GM12878 (cell line): ENCODE measurements around the gene TMEM208. TPM values are rescaled to one million over a fixed set of nuclear protein-coding genes. Genes with fewer than 3 reads are reported as not detected.

ENCODE experiments used
- EGR1 ChIP-seq, 2 experiments: IDR thresholded peaks; 1 replicate in 1 of 2; 2 replicates in 1 of 2; pipeline ENCODE4 v1.6.1; 2011 to 2012; ENCODE audit warnings: low read depth in 2 of 2, low read length in 2 of 2, borderline replicate concordance in 1 of 2, mild to moderate bottlenecking in 1 of 2, moderate library complexity in 1 of 2
- EZH2 ChIP-seq: IDR thresholded peaks from 2 replicates; pipeline ENCODE4 v1.6.1; 2012; ENCODE audit warnings: low read depth, mild to moderate bottlenecking, control low read depth, inconsistent platforms, low read length, borderline replicate concordance; ENCODE audit not compliant: control insufficient read depth
- FOS ChIP-seq: IDR thresholded peaks from 3 replicates; pipeline ENCODE4 v1.6.1; 2011; ENCODE audit warnings: borderline replicate concordance; ENCODE audit not compliant: insufficient read length; ENCODE audit errors: extremely low read depth
- GATAD2B ChIP-seq: fragments of 450-650 bp; conservative IDR thresholded peaks from 2 replicates; pipeline ENCODE4 v1.6.1; 2017; ENCODE audit warnings: low read depth, mild to moderate bottlenecking, moderate library complexity
- KDM1A ChIP-seq: fragments of 200-600 bp; sonication (generic); IDR thresholded peaks from 2 replicates; pipeline ENCODE4 v1.6.1; 2016; ENCODE audit warnings: borderline replicate concordance
- LARP7 ChIP-seq: fragments of 450-650 bp; IDR thresholded peaks from 2 replicates; pipeline ENCODE4 v1.6.1; 2017; ENCODE audit warnings: mild to moderate bottlenecking
- MYC ChIP-seq: IDR thresholded peaks from 2 replicates; pipeline ENCODE4 v1.6.1; 2011; ENCODE audit warnings: mild to moderate bottlenecking, low read length, moderate library complexity, inconsistent platforms; ENCODE audit not compliant: insufficient read depth, insufficient replicate concordance, insufficient read length, severe bottlenecking
- NRF1 ChIP-seq: conservative IDR thresholded peaks from 2 replicates; pipeline ENCODE4 v1.6.1; 2011; ENCODE audit warnings: mild to moderate bottlenecking, low read depth, low read length, improper control_type of control experiment
- PML ChIP-seq: IDR thresholded peaks from 2 replicates; pipeline ENCODE4 v1.6.1; 2012; ENCODE audit warnings: low read length, inconsistent platforms
- POLR2AphosphoS5 ChIP-seq: IDR thresholded peaks from 2 replicates; pipeline ENCODE4 v1.6.1; 2011; ENCODE audit warnings: mild to moderate bottlenecking, low read length, inconsistent platforms
- RCOR1 ChIP-seq: conservative IDR thresholded peaks from 2 replicates; pipeline ENCODE4 v1.6.1; 2012; ENCODE audit warnings: low read depth, low read length, improper control_type of control experiment
- RELB ChIP-seq: fragments of 450-650 bp; IDR thresholded peaks from 2 replicates; pipeline ENCODE4 v1.6.1; 2017; ENCODE audit warnings: low read depth, mild to moderate bottlenecking, moderate library complexity
- SP1 ChIP-seq: IDR thresholded peaks from one replicate; pipeline ENCODE4 v1.6.1; 2011; ENCODE audit warnings: low read depth, low read length
- SREBF2 ChIP-seq: IDR thresholded peaks from 2 replicates; pipeline ENCODE4 v1.6.1; 2012; ENCODE audit warnings: mild to moderate bottlenecking, low read length
- ZNF217 ChIP-seq: fragments of 450-650 bp; IDR thresholded peaks from 2 replicates; pipeline ENCODE4 v1.6.1; 2017; ENCODE audit warnings: antibody characterized with exemption, mild to moderate bottlenecking
- ZNF622 ChIP-seq: fragments of 450-650 bp; IDR thresholded peaks from 2 replicates; pipeline ENCODE4 v1.6.1; 2017; ENCODE audit warnings: mild to moderate bottlenecking, inconsistent platforms
- polyA plus RNA-seq, 11 experiments: library from polyadenylated mRNA; depleted of rRNA in 4 of 11; unstranded in 6 of 11; stranded (reverse) in 5 of 11; fragments of >200 nt; fragmentation: Nextera tagmentation in 4 of 11; fragmentation: Illumina TruSeq in 1 of 11; extraction: Ambion mirVana in 4 of 11; extraction: Trizol in 1 of 11; gene quantifications; 1 replicate in 1 of 11; 2 replicates in 10 of 11; pipeline versions ENCODE4 v1.2.1 to v1.2.3, GENCODE V29; 2011 to 2016; ENCODE audit warnings: inconsistent platforms in 2 of 11, missing spikeins in 2 of 11, low read depth in 1 of 11
- total RNA-seq, 4 experiments: library from RNA; depleted of rRNA in 3 of 4; stranded (reverse); fragments of >200 nt in 3 of 4; fragmentation: Illumina TruSeq in 1 of 4; extraction: Trizol in 1 of 4; gene quantifications; 2 replicates each; pipeline versions ENCODE4 v1.2.1 to v1.2.3, GENCODE V29; 2013 to 2021
- TF ChIP-seq, protein P1 (sequence below): IDR thresholded peaks from 2 replicates; pipeline ENCODE4 v1.6.1; 2011; ENCODE audit warnings: mild to moderate bottlenecking, low read depth, low read length, moderate library complexity; ENCODE audit not compliant: insufficient replicate concordance
- TF ChIP-seq, protein P2 (sequence below): fragments of 450-650 bp; IDR thresholded peaks from 2 replicates; pipeline ENCODE4 v1.6.1; 2017; ENCODE audit warnings: antibody characterized with exemption, mild to moderate bottlenecking, moderate library complexity
- TF ChIP-seq, protein P3 (sequence below): IDR thresholded peaks from 2 replicates; pipeline ENCODE4 v1.6.1; 2012; ENCODE audit warnings: low read depth, low read length, improper control_type of control experiment

TMEM208 gene
- total and polyA plus RNA-seq, 10 of the 15 experiments (the other 5 are each of a cell fraction or from before 2014, with no cell fraction given) = 34.1 to 244 (median 54.1) TPM

DNA sequence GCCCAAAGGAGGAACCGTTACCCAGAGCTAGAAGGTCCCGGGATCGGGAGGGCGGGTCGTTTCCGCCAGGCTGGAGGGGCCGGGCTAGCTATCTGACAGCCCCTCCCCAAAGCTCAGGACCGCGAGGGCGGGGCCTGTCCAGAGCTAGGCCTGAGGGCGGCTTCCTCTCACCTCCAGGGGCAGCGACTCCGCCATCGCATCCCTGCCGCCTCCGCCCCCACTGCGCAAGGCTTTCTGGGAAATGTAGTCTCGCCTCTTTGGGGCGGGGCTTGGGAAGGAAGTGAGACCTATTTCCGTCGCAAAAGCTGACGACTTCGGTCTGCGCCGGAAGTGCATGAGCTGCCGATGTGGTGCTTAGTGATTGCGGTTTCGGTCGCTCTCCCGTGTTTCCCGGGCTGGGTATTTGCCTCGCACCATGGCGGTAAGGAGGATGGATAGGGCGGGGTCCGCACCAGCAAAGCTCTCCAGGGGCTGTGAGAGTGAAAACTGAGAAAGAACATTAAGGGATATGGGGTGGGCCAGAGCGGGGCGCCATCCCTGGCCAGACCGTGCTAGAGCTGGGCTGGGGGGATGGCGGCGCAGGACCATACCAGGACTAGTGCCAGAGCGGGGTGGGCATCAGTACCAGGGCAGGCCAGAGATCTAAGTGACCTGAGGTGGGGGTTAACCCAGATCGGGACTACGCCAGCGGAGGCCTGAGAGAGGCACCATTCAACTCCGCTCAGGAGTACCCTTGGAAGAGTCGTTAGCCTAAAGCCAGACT lies at the start of gene TMEM208 (continued):
- TF ChIP-seq ZNF622 (no peak), MYC (peak; percentile 11), SREBF2 (peak; percentile 78), RELB (peak; percentile 99), PML (peak; percentile 73; the same call in 1 of the 2 replicates), POLR2AphosphoS5 (peak; percentile 92), EZH2 (no peak), LARP7 (peak; percentile 58; the same call in 1 of the 2 replicates), NRF1 (0 out of 2 replicates have a peak, but pooled peaks have one; percentile 34), SP1 (peak; percentile 93), ZNF217 (no peak), RCOR1 (0 out of 2 replicates have a peak, but pooled peaks have one; percentile 44), GATAD2B (peak; percentile 66; the same call in 1 of the 2 replicates), FOS (no peak), KDM1A (no peak), EGR1 (IDR thresholded peaks at IDR 0.05; ENCODE audit: borderline replicate concordance in 1 of 2, low read depth in 2 of 2, low read length in 2 of 2) (peak; percentile 65 to 94)
- TF ChIP-seq, protein P1, sequence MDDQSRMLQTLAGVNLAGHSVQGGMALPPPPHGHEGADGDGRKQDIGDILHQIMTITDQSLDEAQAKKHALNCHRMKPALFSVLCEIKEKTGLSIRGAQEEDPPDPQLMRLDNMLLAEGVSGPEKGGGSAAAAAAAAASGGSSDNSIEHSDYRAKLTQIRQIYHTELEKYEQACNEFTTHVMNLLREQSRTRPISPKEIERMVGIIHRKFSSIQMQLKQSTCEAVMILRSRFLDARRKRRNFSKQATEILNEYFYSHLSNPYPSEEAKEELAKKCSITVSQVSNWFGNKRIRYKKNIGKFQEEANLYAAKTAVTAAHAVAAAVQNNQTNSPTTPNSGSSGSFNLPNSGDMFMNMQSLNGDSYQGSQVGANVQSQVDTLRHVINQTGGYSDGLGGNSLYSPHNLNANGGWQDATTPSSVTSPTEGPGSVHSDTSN = no peak
- TF ChIP-seq, protein P2, sequence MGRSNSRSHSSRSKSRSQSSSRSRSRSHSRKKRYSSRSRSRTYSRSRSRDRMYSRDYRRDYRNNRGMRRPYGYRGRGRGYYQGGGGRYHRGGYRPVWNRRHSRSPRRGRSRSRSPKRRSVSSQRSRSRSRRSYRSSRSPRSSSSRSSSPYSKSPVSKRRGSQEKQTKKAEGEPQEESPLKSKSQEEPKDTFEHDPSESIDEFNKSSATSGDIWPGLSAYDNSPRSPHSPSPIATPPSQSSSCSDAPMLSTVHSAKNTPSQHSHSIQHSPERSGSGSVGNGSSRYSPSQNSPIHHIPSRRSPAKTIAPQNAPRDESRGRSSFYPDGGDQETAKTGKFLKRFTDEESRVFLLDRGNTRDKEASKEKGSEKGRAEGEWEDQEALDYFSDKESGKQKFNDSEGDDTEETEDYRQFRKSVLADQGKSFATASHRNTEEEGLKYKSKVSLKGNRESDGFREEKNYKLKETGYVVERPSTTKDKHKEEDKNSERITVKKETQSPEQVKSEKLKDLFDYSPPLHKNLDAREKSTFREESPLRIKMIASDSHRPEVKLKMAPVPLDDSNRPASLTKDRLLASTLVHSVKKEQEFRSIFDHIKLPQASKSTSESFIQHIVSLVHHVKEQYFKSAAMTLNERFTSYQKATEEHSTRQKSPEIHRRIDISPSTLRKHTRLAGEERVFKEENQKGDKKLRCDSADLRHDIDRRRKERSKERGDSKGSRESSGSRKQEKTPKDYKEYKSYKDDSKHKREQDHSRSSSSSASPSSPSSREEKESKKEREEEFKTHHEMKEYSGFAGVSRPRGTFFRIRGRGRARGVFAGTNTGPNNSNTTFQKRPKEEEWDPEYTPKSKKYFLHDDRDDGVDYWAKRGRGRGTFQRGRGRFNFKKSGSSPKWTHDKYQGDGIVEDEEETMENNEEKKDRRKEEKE = no peak
- TF ChIP-seq, protein P3, sequence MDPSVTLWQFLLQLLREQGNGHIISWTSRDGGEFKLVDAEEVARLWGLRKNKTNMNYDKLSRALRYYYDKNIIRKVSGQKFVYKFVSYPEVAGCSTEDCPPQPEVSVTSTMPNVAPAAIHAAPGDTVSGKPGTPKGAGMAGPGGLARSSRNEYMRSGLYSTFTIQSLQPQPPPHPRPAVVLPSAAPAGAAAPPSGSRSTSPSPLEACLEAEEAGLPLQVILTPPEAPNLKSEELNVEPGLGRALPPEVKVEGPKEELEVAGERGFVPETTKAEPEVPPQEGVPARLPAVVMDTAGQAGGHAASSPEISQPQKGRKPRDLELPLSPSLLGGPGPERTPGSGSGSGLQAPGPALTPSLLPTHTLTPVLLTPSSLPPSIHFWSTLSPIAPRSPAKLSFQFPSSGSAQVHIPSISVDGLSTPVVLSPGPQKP = peak; percentile 94
